ENCODE results near the gene ZNF782. TPM values are rescaled to one million over a fixed set of nuclear protein-coding genes. Genes with fewer than 3 reads are reported as not detected.
"Not testable (repeated sequence)": the region's sequence is repeated elsewhere in the genome, so short reads cannot be mapped to it uniquely, and the experiment has no call there.

The ZNF782 gene
- total and polyA plus RNA-seq, 2 donors (not counting 1 experiment from before 2014, with no cell fraction given), result 1.2 to 2.6 TPM

GRCh38 chr9:96868709-96869108, 14.4 kb upstream of the ZNF782 start:
- DNase-seq (ENCODE audit: low read depth in 2 of 2), result no peak
- no peak for TF ChIP-seq CTCF (conservative IDR thresholded peaks at IDR 0.05 in 1 of 2, IDR thresholded peaks at IDR 0.05 in 1 of 2; ENCODE audit: low read depth in 1 of 2, low read length in 2 of 2)
- TF ChIP-seq EZH2 (IDR thresholded peaks at IDR 0.05; ENCODE audit: low read length, missing control alignments), result no peak
- Histone ChIP-seq H3K36me3 (ENCODE audit: control insufficient read depth, insufficient read depth, low read length) (no peaks in the 10 kb centered on the region), H3K9ac (ENCODE audit: insufficient read depth, low read length) (no peak overlapping the region), H3K4me2 (ENCODE audit: extremely low read depth, insufficient read depth, low read length) (no peak overlapping the region), H4K20me1 (ENCODE audit: control insufficient read depth, extremely low read depth, insufficient read depth, low read length) (no peaks in the 10 kb centered on the region), H3K27me3 (ENCODE audit: control insufficient read depth, insufficient read depth, low read length) (peaks cover 7% of the 10 kb centered on the region), H3K4me3 (replicated peaks in 1 of 4; ENCODE audit: control extremely low read depth in 1 of 4, insufficient read depth in 1 of 4, low read depth in 3 of 4, low read length in 4 of 4) (no peak overlapping the region), H3K9me3 (ENCODE audit: control insufficient read depth, insufficient read depth, low read depth, low read length) (no peaks in the 10 kb centered on the region), H3K27ac (ENCODE audit: insufficient read depth, low read length) (no peak overlapping the region), H3K4me1 (ENCODE audit: control insufficient read depth, extremely low read depth, insufficient read depth, low read length) (no peaks in the 10 kb centered on the region), H2AFZ (ENCODE audit: low read length) (no peak overlapping the region), H3K79me2 (ENCODE audit: control insufficient read depth, insufficient read depth, low read length) (no peaks in the 10 kb centered on the region)

DNA sequence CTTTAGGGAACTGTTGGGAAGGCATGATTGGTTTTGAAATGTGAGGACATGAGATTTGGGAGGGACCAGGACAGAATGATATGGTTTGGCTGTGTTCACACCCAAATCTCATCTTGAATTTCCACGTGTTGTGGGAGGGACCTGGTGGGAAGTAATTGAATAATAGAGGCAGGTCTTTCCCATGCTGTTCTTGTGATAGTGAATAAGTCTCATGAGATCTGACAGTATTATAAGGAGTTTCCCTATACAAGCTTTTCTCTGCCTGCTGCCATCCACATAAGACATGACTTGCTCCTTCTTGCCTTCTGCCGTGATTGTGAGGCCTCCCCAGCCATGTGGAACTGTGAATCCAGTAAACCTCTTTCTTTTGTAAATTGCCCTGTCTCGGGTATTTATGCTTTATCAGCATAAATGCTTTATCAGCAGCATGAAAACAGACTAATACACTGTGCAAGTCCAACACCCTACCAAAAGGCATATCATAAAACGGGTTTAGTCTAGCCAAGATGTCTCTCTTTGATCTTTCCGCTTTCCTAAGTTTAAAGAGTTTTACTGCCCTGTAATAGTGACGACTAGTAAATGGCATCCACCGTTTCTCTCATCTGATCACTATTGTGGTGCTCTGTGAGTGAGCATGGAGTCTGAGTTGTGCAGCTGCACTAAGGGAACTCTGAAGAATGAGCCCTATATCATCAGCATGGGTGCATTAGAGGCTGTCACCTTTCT, 12.9 kb upstream of the ZNF782 start:
- TF ChIP-seq EZH2 (IDR thresholded peaks at IDR 0.05; ENCODE audit: low read length, missing control alignments) (no peak), CTCF (conservative IDR thresholded peaks at IDR 0.05 in 1 of 2, IDR thresholded peaks at IDR 0.05 in 1 of 2; ENCODE audit: low read depth in 1 of 2, low read length in 2 of 2) (no peak)
- Histone ChIP-seq H4K20me1 (ENCODE audit: control insufficient read depth, extremely low read depth, insufficient read depth, low read length) (no peaks in the 10 kb centered on the region), H3K36me3 (ENCODE audit: control insufficient read depth, insufficient read depth, low read length) (no peaks in the 10 kb centered on the region), H3K79me2 (ENCODE audit: control insufficient read depth, insufficient read depth, low read length) (no peaks in the 10 kb centered on the region), H3K27me3 (ENCODE audit: control insufficient read depth, insufficient read depth, low read length) (peaks cover 3% of the 10 kb centered on the region), H3K4me1 (ENCODE audit: control insufficient read depth, extremely low read depth, insufficient read depth, low read length) (no peaks in the 10 kb centered on the region), H3K4me2 (ENCODE audit: extremely low read depth, insufficient read depth, low read length) (no peak overlapping the region), H3K27ac (ENCODE audit: insufficient read depth, low read length) (no peak overlapping the region), H3K4me3 (replicated peaks in 1 of 4; ENCODE audit: control extremely low read depth in 1 of 4, insufficient read depth in 1 of 4, low read depth in 3 of 4, low read length in 4 of 4) (no peak overlapping the region), H2AFZ (ENCODE audit: low read length) (no peak overlapping the region), H3K9ac (ENCODE audit: insufficient read depth, low read length) (no peak overlapping the region), H3K9me3 (ENCODE audit: control insufficient read depth, insufficient read depth, low read depth, low read length) (no peaks in the 10 kb centered on the region)
- DNase-seq (ENCODE audit: low read depth in 2 of 2), result no peak

DNA sequence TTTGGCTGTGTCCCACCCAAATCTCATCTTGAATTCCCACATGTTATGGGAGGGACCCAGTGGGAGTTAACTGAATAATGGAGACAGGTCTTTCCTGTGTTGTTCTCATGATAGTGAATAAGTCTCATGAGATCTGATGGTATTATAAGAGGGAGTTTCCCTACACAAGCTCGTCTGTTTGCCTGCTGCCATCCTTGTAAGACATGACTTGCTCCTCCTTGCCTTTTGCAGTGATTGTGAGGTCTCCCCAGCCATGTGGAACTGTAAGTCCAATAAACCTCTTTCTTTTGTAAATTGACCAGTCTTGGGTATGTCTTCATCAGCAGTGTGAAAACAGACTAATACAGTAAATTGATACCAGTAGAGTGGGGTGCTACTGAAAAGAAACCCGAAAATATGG, 10.9 kb upstream of the ZNF782 start:
- not testable (repeated sequence) for H3K4me3 ChIP-seq (replicated peaks in 1 of 4; ENCODE audit: control extremely low read depth in 1 of 4, insufficient read depth in 1 of 4, low read depth in 3 of 4, low read length in 4 of 4); H3K79me2 ChIP-seq (ENCODE audit: control insufficient read depth, insufficient read depth, low read length); H4K20me1 ChIP-seq (ENCODE audit: control insufficient read depth, extremely low read depth, insufficient read depth, low read length); H3K4me1 ChIP-seq (ENCODE audit: control insufficient read depth, extremely low read depth, insufficient read depth, low read length); H3K9ac ChIP-seq (ENCODE audit: insufficient read depth, low read length); H3K27ac ChIP-seq (ENCODE audit: insufficient read depth, low read length); H3K27me3 ChIP-seq (ENCODE audit: control insufficient read depth, insufficient read depth, low read length); DNase-seq (ENCODE audit: low read depth in 2 of 2); H3K9me3 ChIP-seq (ENCODE audit: control insufficient read depth, insufficient read depth, low read depth, low read length); H3K4me2 ChIP-seq (ENCODE audit: extremely low read depth, insufficient read depth, low read length); H2AFZ ChIP-seq (ENCODE audit: low read length); H3K36me3 ChIP-seq (ENCODE audit: control insufficient read depth, insufficient read depth, low read length)
